NOMO-1 treated with DMSO at 0.1 percent for 48 hours (cell line): ENCODE results near the gene CDYL.
A peak's percentile ranks its signal among the peaks of the same experiment; 100 is the strongest.
"Not testable (repeated sequence)": the region's sequence is repeated elsewhere in the genome, so short reads cannot be mapped to it uniquely, and the experiment has no call there.

Source experiments
- DNase-seq: peaks from one replicate; lab custom pipeline; 2025; ENCODE audit not compliant: unreplicated experiment; lab: John Stamatoyannopoulos, UW

The CDYL gene

DNA sequence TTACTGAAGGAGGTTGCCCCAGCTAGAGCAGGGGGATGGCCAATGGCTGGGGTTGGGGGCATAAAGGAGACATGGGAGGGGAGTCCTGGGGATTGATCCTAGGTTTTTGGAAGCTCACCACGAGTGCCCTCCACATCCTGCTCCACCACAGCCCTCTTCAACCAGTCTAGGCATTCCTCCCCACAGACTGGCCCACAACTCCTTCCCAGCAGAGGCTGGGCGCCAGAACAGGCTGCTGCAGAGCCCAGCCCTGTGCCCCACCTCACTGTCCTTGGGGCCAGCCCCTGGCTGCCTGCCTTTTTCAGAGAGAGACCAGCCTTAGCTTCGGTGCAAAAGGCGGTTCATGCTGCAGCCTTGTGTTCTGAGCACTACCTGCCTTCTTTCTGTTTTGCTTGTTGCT is 211.2 kb downstream of the CDYL start:
- no peak for DNase-seq

DNA sequence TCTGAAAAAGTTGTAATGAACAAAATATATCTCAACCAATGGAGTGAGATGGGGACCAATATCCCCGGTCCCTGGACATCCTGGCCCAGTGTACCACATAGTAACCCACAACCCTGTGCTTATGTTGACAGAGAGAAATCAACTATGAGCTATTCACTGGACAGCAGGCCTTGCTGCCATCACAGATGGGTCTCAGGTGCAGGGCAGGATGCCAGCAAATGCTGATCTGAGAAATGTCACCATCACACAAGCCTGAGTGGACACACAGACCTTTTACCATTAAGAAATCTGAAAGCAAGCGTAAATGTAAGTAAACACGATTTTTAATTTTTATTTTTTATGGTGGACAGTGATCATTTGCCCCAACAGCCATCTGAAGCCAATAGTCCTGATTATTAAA is 218.5 kb downstream of the CDYL start:
- no peak for DNase-seq

DNA sequence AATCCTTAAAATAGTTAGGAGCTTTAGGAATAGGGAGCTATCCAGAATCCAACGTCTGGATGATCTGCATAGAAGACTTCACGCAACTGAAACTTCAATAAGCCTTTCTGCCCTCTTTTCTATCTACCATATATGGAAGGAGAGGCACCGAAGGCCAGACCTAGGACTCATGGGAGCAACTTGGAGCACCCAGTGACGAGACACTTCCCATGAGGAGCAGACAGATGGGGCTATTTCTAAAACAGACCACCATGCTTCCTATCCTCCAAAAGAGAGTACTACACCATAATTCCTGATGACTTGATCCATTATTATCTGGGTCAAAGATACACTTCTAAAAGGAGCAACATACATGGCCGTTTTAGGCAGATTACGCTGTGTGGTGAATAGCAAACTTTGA is 221.7 kb downstream of the CDYL start:
- no peak for DNase-seq

DNA sequence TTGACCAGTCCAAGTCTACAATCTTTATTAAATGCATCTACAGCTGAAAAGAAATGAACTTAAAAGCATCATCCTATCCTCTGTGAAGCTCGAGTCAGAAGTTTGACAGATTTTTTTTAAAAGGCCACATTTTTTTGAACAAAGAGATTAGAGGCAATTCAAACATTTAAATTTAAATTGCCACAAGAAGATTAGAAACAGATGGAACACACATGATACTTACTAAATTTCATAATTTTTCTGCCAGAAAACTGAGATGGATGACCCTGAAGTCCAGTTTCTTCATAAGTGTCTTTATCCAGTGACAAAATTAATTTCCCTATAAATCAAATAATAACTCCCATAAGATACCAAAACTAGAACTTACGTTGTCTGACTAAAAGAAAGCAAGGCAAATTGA is 223.4 kb downstream of the CDYL start:
- DNase-seq: no peak

DNA sequence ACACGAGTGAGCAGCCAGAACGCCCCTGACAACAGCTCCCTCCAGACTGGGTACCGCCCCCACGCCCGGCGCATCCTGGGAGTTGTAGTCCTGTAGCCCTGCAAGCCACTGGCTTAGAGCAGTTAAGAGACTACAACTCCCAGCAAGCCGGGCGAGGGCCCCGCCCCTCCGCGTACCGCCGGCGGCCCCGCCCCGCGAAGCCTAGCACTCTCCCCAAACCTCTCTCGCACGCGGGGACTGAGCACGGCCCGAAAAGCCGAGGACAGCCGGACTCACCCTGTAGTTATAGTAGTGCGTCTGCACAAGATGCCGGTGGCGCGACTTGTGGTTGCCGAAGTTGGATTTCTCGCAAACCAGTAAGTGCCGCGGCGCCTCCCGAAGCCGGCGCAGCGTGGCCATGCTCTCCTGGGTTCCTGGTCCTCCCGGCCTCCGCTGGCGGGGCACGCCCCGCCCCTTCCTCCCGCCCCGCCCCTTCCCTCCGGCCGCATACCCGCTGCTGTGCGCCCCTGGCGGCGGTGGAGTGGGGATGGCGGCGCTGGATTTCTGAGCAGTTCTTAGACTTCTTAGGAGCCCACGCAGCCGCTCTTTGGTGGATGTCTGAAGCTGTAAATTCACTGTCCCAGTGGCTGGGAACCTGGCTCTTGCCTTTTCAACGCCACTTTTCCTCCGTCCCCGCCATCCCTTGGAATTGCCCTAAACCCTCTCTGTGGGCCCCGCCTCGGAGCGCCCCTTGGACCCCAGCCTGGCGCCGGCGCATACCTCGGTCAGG is 227.6 kb downstream of the CDYL start, which contains the start of gene RPP40:
TSS of gene RPP40 (minus strand) at position 434 of the 769 bp plus-strand sequence. CDS start at position 399, 35 bp downstream.
- peak; percentile 94 for DNase-seq

DNA sequence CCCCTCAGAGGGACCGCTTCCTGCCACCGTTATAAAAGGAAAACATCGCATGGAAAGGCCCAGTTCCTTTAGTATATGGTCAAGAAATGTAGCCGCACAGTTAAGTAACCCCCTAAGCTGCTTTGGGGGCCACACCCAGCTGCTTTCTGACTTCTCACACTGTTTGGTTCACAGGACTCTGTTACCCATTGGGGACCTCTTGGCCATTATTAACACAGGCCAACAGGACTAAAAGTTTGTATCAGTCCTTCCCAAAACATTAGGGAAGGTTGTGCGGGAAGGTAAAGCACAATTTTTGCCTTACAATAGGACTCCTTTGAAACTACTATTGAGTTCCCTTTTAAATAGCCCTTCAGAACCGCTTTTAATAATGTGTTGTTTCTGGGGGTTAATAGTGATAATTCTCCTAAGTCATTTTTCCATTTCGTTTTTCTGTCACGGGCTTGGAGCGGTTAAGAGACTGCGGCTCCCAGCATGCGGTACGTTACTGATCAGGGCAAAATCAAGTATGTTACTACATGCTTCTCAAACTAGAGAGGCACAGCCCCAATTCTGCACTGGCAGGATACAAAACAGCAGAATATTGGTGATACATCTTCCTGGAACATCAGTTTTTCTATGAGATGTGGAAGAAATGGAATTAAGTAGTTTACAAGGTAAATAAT is 228.3 kb downstream of the CDYL start:
- peak; percentile 33 for DNase-seq

DNA sequence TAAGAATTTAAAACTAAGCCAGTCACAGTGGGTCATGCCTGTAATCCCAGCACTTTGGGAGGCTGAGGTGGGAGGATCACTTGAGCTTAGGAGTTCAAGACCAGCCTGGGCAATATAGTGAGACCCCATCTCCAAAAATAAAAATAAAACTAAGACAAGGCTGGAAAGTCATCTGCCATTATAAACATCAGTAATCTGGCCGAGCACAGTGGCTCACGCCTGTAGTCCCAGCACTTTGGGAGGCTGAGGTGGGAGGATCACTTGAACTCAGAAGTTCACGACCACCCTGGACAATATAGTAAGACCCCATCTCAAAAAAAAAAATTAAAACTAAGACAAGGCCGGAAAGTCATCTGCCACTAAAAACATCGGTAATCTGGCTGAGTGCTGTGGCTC is 228.8 kb downstream of the CDYL start:
- not testable (repeated sequence) for DNase-seq
